Nasal cavity respiratory epithelium epithelial cell of viscerocranial mucosa (primary cell): ENCODE measurements around the gene KDM4F. TPM values are rescaled to one million over a fixed set of nuclear protein-coding genes. Genes with fewer than 3 reads are reported as not detected.

Source experiments
- total RNA-seq: library from RNA; depleted of rRNA; stranded (reverse); fragments of >200 nt; gene quantifications from 2 replicates; pipeline ENCODE4 v1.2.3, GENCODE V29; 2014

The KDM4F gene
- total RNA-seq, result not detected in 2 replicates

DNA sequence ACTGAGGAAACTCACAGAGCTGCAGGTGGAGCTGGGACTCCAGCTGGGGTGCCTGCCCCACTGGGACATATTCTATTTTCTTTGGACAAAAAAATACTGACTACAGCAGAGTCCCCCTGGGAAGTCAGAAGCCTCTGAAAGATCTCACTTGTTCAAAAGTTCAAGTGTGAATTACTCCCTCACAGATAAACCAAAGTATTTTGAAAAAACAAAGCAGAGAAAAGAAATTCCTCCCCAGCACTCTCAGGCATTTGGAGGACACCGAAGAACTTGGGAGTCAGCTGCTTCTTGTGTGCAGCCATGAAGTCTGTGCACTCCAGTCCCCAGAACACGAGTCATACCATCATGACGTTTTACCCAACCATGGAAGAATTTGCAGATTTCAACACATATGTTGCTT lies at the start of gene KDM4F:
TSS of gene KDM4F (plus strand) at position 301 of the 400 bp plus-strand sequence.

GRCh38 chr11:95024958-95025357 lies 24.3 kb upstream of the KDM4F start, which contains the start of gene KDM4E:
Gene KDM4E (plus strand): TSS chr11:95025258. CDS start chr11:95025558, 300 bp downstream.

DNA sequence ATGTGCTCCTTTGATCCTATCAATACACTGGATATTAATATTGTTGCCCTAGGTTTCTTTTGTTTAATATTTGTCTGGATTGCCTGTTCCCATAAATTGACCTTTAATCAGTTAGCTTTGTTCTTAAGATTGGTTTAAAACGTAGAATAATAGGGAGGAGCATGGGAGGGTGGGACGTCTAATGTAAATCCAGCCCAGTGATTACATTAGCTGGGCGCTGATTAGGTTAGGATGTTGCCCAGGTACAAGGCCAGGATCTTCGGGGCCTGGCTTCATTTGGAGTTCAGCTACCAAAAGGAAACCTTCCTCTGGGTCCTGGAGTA lies 17.5 kb downstream of the KDM4F start, which contains the start of gene SRSF8:
TSS of gene SRSF8 (plus strand) at position 204 of the 323 bp plus-strand sequence. CDS start 308 bp downstream, outside the sequence.

DNA sequence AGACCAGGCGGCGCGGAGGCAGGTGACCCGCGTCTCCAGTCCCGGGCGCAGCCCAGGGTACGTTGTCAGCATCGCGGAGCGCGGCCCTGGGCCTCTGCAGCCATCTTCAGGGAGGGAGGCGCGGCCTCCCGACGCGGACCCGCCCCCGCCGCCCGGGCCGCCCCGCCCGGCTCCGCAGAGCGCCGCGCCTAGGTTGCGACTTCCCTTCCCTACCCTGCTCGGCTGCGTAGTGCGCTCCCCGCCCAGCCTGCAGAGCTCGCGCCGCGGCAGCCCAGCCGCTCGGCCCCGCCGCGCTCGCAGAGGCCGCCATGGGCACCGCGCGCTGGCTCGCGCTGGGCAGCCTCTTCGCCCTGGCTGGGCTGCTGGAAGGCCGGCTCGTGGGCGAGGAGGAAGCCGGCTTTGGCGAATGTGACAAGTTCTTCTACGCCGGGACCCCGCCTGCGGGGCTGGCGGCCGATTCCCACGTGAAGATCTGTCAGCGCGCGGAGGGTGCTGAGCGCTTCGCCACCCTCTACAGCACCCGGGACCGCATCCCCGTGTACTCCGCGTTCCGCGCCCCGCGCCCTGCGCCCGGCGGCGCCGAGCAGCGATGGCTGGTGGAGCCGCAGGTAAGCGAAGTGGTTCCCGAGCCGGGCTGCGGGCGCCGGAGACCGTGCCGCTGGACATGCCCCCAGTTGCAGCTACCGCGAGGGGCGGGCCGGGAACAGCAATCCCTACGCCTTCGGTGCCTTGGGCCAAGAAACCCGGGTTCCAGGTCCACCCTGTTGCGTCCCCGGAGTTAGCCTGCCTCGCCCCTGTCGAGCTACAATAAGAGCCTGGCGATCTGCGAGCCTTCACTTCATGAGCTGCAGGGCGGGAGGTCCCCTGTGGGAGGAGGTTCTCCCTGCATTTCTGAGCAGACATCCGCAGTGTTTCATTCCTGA lies 40.7 kb downstream of the KDM4F start, which contains the start of gene ENDOD1:
TSS of gene ENDOD1 (plus strand) at position 227 of the 923 bp plus-strand sequence. CDS start at position 309, 82 bp downstream.

Other genes starting within 250 kb of the KDM4F start
- 24.9 and 30.2 TPM in 2 replicates for gene CWC15, start 75.9 kb upstream of the KDM4F start, total RNA-seq
- 0.78 and 1.0 TPM in 2 replicates for gene KDM4D, start 75.7 kb upstream of the KDM4F start, total RNA-seq
- not detected in 2 replicates for gene KDM4E, start 24.2 kb upstream of the KDM4F start, total RNA-seq
- 26.0 and 35.1 TPM in 2 replicates for gene SRSF8, start 17.5 kb downstream of the KDM4F start, total RNA-seq
- 50.9 and 128 TPM in 2 replicates for gene ENDOD1, start 40.4 kb downstream of the KDM4F start, total RNA-seq
- gene SESN3, start 181.8 kb downstream of the KDM4F start, total RNA-seq, result 14.7 and 70.5 TPM in 2 replicates